ENCODE results near the gene TMEM132E. TPM values are rescaled to one million over a fixed set of nuclear protein-coding genes. Genes with fewer than 3 reads are reported as not detected.
A peak's percentile ranks its signal among the peaks of the same experiment; 100 is the strongest.

The TMEM132E gene
- total and polyA plus RNA-seq, 2 experiments from 2014 or later = 0.16 to 0.45 TPM

- TF ChIP-seq CTCF (conservative IDR thresholded peaks at IDR 0.05; ENCODE audit: low read depth in 2 of 2) = peak; percentile 54 to 58
- TF ChIP-seq JUNB (IDR thresholded peaks at IDR 0.05; ENCODE audit: unreplicated experiment) = no peak
- Histone ChIP-seq H3K27ac (ENCODE audit: low read depth) (no peak overlapping the region), H3K9me2 (ENCODE audit: insufficient read depth) (no peaks in the 10 kb centered on the region), H3K4me3 (no peak overlapping the region), H3K36me3 (ENCODE audit: insufficient read depth) (no peaks in the 10 kb centered on the region), H3K79me2 (replicated peaks; ENCODE audit: insufficient read depth) (no peaks in the 10 kb centered on the region), H2AFZ (no peak overlapping the region), H4K20me1 (replicated peaks; ENCODE audit: insufficient read depth) (no peaks in the 10 kb centered on the region; the same call in 1 of the 2 replicates), H3K4me2 (no peak overlapping the region), H3F3A (replicated peaks; ENCODE audit: low read depth) (no peaks in the 10 kb centered on the region), H3K4me1 (ENCODE audit: insufficient read depth) (no peaks in the 10 kb centered on the region), H3K27me3 (ENCODE audit: insufficient read depth) (peaks cover 16% of the 10 kb centered on the region; the same call in 1 of the 2 replicates)
- H3K4me1 Mint-ChIP-seq = no peaks in the 10 kb centered on the region
- ATAC-seq (peak; percentile 99), DNase-seq (ENCODE audit: low spot score) (peak; percentile 73)
- peaks cover 2% of the 10 kb centered on the region for H3K27me3 Mint-ChIP-seq (ENCODE audit: insufficient read depth, low read depth, poor library complexity)
- no peaks in the 10 kb centered on the region for H3K9me3 Mint-ChIP-seq
- H3K27ac Mint-ChIP-seq = no peak overlapping the region
- no peaks in the 10 kb centered on the region for H3K36me3 Mint-ChIP-seq (ENCODE audit: low read depth)
- H3K4me3 Mint-ChIP-seq = no peak overlapping the region
Observed at GRCh38 chr17:34562387-34562786, 17.0 kb upstream of the TMEM132E start.

- H3K27ac ChIP-seq (ENCODE audit: low read depth) = no peak overlapping the region
- TF ChIP-seq POLR2AphosphoS5 (IDR thresholded peaks at IDR 0.05; ENCODE audit: low read depth) (no peak), ZNF114 (CRISPR knock-in tag; IDR thresholded peaks at IDR 0.05) (no peak), ETS1 (IDR thresholded peaks at IDR 0.05) (no peak), EZH2 (IDR thresholded peaks at IDR 0.05; ENCODE audit: low read depth, unreplicated experiment) (no peak), NANOG (IDR thresholded peaks at IDR 0.05; ENCODE audit: borderline replicate concordance) (no peak), REST (IDR thresholded peaks at IDR 0.05; ENCODE audit: unreplicated experiment) (no peak), CTCF (conservative IDR thresholded peaks at IDR 0.05; ENCODE audit: low read depth in 2 of 2) (no peak), ZNF331 (CRISPR knock-in tag; IDR thresholded peaks at IDR 0.05; ENCODE audit: low read depth) (no peak), EZH2phosphoT487 (IDR thresholded peaks at IDR 0.05; ENCODE audit: unreplicated experiment) (no peak)
Observed at GRCh38 chr17:34565713-34566112, 13.7 kb upstream of the TMEM132E start.

More at GRCh38 chr17:34565713-34566112, 13.7 kb upstream of the TMEM132E start:
- DNase-seq (ENCODE audit: low spot score) (no peak), ATAC-seq (no peak)
- H3K4me3 ChIP-seq = no peak overlapping the region
- H3F3A ChIP-seq (replicated peaks; ENCODE audit: low read depth) = no peaks in the 10 kb centered on the region
- no peaks in the 10 kb centered on the region for H3K36me3 ChIP-seq (ENCODE audit: insufficient read depth)
- H3K79me2 ChIP-seq (replicated peaks; ENCODE audit: insufficient read depth) = no peaks in the 10 kb centered on the region
- Mint-ChIP-seq H3K4me3 (no peak overlapping the region), H3K36me3 (ENCODE audit: low read depth) (no peaks in the 10 kb centered on the region), H3K9me3 (no peaks in the 10 kb centered on the region), H3K4me1 (peaks cover 8% of the 10 kb centered on the region), H3K27me3 (ENCODE audit: insufficient read depth, low read depth, poor library complexity) (peaks cover 2% of the 10 kb centered on the region), H3K27ac (no peak overlapping the region)
- H3K9me2 ChIP-seq (ENCODE audit: insufficient read depth) = no peaks in the 10 kb centered on the region
- H2AFZ ChIP-seq = no peak overlapping the region
- H3K4me2 ChIP-seq = no peak overlapping the region
- H4K20me1 ChIP-seq (replicated peaks; ENCODE audit: insufficient read depth) = no peaks in the 10 kb centered on the region
- H3K4me1 ChIP-seq (ENCODE audit: insufficient read depth) = no peaks in the 10 kb centered on the region; the same call in 1 of the 2 replicates
- H3K27me3 ChIP-seq (ENCODE audit: insufficient read depth) = peaks cover 26% of the 10 kb centered on the region; the same call in 1 of the 2 replicates
